ENCODE measurements around the gene ABHD18.
A peak's percentile ranks its signal among the peaks of the same experiment; 100 is the strongest.
"Not testable (repeated sequence)": the region's sequence is repeated elsewhere in the genome, so short reads cannot be mapped to it uniquely, and the experiment has no call there.

The ABHD18 gene

DNA sequence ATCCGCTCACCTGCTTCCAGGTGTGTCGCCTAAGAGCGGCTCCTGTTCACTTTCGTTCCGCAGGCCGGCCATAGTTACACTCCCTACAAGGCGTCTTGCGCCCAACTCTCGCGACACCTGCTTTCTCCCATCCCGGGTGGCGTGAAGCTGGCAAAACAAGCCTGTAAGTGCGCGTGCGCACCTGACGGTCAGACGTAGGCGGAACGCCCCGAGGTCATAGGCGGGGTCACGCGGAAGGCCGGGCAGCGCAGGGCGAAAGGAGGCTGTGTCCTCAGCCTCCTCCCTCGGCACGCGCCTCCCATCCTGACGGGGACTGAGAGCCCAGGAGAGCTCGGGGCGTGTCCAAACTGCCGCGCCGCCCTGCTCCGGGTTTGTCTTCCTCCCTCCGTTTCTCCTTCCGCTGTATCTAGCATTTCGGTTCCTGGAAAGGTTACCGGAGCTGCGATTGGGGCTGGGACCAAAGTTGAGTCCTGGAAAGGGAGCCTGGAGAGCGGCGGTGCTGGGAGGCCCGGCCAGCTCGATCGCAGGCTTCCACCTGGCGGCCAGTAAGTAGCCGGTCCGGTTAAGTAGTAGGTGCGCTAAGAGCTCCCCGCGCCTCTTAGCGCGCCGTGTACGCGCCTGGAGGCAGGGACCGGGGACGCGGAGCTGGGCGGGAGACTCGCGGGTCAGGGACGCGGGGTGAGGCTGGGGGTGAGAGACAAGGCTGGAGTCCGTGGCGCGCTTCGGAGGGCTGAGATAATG, at the start of gene ABHD18, which contains the start of gene MFSD8:
Gene ABHD18, plus strand, starts transcription at position 345 of the 741 bp plus-strand sequence. CDS start 17,550 bp downstream, outside the sequence.
Gene MFSD8, minus strand, starts transcription at position 112 of the 741 bp plus-strand sequence. Its CDS starts 40 bp downstream, at position 72.
- DNase-seq (ENCODE audit: low spot score), result peak; percentile 98

DNA sequence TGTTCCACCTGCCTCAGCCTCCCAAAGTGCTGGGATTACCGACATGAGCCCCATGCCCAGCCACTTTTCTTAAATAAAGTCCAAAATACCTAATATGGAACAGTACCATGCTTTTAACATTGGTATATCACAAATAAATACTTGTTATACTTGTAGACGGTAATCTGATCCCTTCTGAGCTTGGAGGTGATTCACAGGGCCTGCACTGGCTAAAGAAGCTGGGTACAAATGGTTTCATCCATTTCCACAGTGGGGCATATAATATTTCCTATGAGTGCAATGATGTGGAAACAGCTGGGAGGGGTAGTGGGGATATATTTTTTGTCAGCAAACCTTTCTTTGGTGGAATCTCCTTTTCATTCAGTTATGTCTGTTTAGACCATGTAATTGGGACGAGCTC, 48.7 kb upstream of the ABHD18 start:
- no peak for DNase-seq (ENCODE audit: low spot score)

DNA sequence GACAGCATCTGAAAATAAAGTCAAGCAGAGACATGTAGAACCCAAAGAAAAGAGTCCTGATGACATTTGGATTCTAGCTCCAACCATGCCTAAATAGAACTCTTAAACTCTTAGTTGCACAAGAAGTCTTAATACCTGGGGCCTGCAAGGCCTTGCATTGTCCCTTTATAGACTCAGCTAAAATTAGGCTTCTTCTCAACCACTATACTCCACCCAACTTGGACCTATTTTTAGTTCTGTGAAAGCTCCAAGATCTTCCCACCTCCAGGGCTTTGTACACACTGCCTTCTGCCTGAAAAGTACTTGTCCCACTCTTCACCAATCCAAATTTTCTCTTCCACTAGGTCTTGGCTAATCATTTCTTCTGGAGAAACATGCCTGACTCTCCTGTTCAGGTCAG, 48.1 kb upstream of the ABHD18 start:
- no peak for DNase-seq (ENCODE audit: low spot score)

DNA sequence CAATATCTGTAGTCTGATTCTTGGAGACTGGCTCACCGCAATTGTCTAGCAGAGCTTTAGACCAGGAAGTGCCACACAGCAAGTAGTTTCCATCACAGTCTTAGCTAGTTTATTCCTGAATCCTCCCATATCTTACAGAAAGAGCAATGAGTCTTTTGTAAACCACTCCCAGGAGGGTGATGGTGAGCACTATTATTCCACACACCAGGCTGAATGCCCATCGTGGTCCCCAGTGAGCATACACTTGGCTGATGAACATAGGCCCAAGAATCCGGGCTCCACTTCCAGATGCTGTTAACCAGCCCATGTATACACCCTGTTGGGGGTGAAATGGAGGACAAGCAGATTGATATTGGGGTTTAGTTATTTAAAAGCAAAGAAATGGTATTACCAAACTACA, 44.7 kb upstream of the ABHD18 start:
- DNase-seq (ENCODE audit: low spot score), result no peak

DNA sequence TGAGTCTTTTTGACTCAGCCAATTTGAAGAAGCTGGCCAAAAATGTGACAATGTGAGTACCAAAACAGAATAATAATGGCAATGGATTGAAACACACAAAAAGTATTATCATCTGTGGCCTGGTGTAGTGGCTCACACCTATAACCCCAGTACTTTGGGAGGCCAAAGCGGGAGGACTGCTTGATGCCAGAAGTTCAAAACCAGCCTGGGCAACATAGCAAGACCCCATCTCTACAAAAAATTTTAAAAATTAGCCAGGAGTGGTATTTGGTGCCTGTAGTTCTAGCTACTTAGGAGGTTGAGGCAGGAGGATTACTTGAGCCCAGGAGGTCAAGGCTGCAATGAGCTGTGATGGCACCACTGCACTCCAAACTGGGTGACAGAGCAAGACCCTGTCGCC, 43.0 kb upstream of the ABHD18 start:
- no peak for DNase-seq (ENCODE audit: low spot score)

DNA sequence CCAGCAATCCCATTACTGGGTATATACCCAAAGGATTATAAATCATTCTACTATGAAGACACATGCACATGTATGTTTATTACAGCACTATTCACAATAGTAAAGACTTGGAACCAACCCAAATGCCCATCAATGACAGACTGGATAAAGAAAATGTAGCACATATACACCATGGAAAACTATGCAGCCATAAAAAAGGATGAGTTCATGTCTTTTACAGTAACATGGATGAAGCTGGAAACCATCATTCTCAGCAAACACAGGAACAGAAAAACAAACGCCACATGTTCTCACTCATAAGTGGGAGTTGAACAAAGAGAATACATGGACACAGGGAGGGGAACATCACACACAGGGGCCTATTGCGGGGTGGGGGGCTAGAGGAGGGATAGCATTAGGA, 39.5 kb upstream of the ABHD18 start:
- DNase-seq (ENCODE audit: low spot score), result not testable (repeated sequence)

DNA sequence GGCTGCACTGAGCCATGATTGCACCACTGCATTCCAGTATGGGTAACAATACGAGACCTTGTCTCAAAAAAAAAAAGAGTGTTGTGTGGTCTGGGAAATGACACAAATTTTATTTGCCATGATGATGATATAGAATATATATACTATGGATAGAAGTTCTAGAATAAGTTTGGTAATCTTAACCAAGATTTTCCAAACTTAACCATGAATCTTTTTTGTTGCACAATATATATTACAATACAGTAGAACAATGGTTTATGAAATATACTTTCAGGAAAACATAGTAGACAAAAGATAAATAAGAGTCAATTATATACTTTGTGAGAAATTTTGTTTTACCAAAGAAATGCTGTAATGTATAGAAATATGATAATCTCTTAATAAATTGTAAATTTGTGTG, 35.0 kb upstream of the ABHD18 start:
- no peak for DNase-seq (ENCODE audit: low spot score)

DNA sequence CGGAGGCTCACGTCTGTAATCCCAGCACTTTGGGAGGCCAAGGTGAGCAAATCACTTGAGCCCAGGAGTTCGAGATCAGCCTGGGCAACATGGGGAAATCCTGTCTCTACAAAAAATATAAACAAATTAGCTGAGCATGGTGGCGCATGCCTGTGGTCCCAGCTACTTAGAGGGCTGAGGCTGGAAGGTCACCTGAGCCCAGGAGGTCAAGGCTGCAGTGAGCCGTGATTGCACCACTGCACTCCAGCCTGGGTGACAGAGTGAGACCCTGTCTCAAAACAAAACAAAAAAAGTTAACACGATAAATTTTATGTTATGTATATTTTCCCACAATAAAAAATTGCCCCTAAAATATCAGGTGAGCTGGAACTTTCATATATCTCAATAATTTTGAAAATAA, 33.4 kb upstream of the ABHD18 start:
- not testable (repeated sequence) for DNase-seq (ENCODE audit: low spot score)

DNA sequence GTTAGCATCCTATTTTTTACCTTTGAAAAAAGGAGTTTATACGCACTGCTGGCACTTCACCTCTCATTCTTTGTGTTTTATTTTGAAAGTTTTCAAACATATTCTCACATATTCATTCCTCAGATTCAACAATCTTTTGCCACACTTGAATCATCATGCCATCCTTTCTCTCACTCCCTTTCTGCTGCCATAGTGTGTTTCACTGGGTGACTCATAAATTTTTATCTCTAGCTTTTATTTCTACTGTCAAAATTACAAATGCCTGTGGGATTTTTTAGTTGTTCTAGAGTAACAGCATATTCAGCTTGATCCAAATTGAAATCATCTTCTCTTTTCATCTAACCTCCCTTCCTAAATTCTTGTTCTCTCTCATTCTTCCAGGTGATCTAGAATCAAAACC, 28.2 kb upstream of the ABHD18 start:
- peak; percentile 32 for DNase-seq (ENCODE audit: low spot score)

DNA sequence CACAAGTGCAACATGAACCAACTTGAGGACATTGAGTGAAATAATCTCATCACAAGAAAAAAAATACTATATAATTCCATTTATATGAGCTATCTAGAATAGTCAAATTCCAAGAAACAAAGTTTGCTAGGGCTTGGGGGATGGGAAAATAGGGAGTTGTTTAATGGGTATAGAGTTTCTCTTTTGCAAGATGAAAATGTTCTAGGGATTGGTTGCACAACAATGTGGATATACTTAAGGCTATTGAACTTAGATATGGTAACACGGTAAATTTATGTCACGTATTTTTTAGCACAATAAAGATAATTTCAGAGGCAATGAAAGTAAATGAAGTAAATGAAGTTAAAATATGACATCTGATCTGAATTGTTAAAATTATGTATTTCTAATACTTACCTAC, 8.1 kb upstream of the ABHD18 start:
- DNase-seq (ENCODE audit: low spot score), result no peak

DNA sequence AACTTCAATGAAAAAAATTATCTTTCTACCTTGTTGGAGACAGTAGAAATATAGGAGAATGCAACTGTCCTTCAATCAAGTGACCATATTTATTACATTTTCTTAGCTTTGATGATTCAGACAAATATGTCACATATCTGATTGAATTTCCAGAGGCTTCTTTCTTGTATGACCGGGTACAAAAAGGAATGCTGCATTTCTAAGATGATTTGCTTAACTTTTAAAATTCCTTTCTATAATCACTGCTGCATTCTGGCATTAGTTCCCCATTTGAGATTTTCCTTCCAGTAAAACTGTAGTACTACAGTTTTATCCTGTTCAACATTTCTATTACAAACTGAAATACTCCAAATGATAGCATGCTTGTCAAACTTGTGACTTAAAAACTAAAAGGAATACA, 5.4 kb upstream of the ABHD18 start:
- no peak for DNase-seq (ENCODE audit: low spot score)

DNA sequence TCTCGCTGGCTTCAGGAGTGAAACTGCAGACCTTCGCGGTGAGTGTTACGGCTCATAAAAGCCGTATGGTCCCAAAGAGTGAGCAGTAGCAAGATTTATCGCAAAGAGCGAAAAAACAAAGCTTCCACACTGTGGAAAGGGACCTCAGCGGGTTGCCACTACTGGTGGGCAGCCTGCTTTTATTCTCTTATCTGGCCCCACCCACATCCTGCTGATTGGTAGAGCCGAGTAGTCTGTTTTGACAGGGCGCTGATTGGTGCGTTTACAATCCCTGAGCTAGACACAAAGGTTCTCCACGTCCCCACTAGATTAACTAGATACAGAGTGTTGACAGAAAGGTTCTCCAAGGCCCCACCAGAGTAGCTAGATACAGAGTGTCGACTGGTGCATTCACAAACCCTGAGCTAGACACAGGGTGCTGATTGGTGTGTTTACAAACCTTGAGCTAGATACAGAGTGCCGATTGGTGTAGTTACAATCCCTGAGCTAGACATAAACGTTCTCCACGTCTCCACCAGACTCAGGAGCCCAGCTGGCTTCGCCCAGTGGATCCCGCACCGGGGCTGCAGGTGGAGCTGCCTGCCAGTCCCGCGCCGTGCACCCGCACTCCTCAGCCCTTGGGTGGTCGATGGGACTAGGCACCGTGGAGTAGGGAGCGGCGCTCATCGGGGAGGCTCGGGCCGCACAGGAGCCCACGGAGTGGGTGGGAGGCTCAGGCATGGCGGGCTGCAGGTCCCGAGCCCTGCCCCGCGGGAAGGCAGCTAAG, 1.4 kb upstream of the ABHD18 start:
- not testable (repeated sequence) for DNase-seq (ENCODE audit: low spot score)

DNA sequence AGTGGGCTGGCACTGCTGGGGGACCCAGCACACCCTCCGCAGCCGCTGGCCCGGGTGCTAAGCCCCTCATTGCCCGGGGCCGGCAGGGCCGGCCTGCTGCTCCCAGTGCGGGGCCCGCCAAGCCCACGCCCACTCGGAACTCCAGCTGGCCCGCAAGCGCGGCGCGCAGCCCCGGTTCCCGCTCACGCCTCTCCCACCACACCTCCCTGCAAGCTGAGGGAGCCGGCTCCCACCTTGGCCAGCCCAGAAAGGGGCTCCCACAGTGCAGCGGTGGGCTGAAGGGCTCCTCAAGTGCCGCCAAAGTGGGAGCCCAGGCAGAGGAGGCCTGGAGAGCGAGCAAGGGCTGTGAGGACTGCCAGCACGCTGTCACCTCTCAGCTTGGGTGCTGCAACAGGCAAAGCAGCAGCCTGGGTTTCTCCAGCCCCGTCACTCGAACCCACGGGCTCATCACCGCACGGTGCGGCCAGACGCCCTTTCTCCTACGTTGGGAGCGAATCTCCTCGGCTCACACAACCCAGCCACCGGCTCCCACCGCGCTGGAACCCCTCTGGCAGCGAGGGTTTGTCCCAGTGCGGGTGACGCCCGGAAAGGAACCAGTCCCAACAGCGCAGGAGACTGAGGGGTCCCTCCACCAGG, 662 bp upstream of the ABHD18 start:
- peak; percentile 3 for DNase-seq (ENCODE audit: low spot score)

DNA sequence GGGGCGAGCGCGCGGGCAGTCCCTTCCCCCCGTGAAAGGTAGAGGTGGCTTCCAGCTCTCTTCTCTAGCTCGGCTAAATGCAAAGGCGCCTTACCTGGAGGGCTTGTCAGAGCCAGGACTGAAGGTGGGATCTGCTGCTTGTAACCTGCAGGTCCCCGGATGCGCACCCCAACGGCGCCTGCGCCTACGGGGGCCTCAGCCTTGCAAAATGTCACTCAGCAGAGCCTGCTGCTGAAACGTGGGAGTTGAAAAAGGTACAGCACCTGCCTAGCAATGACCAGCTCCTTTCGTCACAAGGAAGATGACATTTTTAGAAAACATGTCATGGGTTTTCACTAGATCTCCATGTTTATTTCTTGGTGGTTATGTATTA, 583 bp downstream of the ABHD18 start:
- DNase-seq (ENCODE audit: low spot score), result peak; percentile 10

DNA sequence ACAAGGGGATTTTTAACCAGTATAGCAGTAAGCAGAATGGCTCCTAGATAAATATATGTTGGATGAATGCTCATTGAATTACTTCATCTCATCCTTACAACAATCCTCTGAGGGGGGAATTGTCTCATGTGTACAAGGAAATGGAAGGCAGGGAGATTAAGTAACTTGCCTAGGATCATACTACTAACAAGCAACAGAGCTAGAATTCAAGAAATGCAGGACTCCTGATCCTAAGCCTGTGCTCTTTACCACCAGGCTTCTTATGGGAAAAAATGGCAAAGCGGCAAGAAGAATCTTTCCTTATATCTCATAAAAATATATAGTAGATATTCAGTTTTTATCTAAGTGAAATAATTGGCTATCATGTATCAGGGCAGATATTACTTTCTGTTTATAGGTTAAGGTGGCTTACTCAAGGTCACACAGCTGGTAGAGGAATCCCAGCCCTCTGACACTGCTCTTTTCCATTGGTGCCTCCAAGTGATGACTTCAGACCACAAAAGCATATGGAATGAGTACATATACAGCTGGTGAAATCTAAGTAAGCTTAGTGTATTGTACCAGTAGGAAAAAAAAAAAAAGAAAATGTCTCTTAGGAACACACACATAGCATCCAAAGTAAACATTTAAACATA, 2.1 kb downstream of the ABHD18 start:
- no peak for DNase-seq (ENCODE audit: low spot score)

DNA sequence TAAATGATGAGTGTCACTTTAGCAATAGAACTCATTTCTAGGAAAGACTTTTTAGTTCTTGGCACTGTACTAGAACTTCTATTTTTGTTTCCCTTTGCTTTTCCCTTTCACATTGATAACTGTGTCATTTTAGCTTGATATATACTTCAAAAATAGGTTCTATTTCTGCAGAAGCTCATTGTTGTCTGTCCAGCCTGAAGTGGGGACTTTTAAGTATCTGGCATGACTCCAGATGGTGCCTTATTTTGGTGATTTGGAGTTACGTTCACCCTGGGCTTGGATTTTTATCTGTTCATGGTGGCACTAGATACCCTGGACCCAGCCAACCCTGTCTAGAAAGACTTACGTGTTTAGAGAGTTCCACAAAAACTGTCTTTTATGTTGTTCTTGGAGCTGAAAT, 3.4 kb downstream of the ABHD18 start:
- no peak for DNase-seq (ENCODE audit: low spot score)

DNA sequence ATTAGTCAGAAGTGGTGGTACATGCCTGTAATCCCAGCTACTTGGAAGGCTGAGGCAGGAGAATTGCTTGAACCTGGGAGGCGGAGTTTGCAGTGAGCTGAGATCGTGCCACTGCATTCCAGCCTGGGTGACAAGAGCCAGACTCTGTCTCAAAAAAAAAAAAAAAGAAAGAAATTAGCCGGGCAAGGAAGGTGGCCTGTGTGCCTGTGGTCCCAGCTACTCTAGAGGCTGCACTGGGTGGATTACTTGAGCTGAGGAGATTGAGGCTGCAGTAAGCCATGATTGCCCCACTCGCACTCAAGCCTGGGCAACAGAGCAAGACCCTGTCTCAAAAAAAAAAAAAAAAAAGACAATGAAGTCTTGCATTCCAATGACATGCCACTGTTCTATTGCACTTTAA, 5.7 kb downstream of the ABHD18 start:
- DNase-seq (ENCODE audit: low spot score), result not testable (repeated sequence)

DNA sequence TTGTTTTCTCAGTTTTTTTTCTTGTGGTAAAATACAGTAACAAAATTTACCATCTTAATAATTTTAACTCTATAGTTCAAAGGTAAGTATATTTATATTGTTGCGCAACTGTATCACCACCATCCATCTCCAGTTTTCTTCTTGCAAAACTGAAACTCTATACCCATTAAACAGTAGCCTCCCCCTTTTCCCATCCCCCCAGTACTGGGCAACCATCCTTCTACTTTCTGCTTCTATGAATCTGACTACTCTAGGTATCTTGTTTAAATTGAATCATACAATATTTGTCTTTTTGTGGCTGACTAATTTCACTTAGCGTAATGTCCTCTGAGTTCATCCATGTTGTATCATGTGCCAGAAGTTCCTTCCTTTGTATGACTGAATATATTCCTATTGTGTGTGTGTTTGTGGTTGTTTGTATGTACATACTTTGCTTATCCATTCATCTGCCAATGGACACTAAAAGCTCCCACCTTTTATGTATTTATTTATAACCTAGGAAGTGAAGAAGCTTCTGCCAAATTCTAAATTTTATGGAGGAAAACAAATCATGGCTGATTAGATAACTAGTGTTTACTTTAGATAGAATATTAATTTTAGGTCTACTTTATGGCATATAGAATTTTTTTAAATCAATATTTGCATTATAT, 10.0 kb downstream of the ABHD18 start:
- DNase-seq (ENCODE audit: low spot score), result no peak

DNA sequence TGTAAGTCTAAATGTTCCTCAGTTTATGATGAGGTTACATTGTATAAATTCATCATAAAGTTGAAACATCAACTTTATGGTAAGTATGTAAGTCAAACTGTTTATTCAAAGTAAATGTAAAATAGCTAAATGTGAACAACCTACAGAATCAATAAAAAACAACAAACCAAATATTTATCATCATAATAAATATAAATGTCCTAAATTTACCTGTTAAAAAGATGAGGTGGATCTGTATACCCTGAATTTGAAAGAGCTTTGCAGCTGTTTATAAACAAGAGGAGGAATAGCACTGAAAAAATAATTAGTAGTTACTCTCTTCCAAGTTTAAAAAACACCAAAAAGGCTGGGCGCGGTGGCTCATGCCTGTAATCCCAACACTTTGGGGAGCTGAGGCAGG, 13.7 kb downstream of the ABHD18 start:
- no peak for DNase-seq (ENCODE audit: low spot score)

DNA sequence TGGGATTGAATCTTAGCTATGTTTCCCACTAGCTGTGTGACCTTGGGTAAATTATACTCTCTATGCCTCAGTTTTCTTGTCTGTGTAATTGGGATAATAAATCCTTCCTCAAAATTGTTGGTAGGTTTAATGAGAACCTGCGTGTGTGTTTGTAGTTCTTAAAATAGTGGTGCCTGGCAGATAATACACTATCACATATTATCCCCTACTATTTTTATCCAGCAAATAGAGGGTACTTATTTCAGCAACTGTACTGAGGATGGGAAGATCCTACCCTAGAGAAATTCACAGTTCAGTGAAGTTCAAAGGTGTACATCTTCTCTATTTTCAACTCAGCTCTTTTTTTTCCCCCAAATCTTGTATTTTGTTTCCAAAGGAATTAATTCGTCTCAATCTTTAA, 17.2 kb downstream of the ABHD18 start:
- no peak for DNase-seq (ENCODE audit: low spot score)

DNA sequence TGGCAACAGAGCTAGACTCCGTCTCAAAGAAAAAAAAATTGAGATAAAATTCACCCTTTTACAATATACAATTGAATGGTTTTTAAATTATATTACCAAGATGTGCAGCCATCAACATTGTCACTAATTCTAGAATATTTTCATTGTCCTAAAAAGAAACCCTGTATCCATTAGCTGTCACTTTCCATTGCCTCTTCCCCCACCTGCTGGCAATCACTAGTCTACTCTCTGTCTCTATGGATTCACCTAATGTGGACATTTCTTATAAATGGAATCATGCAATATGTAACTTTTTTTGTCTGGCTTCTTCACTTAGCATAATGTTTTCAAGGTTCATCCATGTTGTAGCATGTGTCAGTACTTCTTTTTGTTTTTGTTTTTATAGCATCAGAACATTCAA, 20.8 kb downstream of the ABHD18 start:
- DNase-seq (ENCODE audit: low spot score), result no peak

DNA sequence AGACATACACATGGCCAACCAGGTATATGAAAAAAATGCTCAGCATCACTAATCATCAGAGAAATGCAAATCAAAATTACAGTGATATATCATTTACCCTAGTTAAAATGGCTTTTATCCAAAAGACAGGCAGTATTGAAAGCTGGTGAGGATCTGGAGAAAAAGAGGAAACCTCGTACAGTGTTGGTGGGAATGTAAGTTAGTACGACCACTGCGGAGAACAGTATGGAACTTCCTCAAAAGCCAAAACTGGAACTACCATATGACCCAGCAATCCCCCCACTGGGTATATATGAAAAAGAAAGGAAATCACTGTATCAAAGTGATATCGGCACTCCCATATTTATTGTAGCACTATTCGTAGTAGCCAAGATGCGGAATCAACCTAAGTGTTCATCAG, 23.4 kb downstream of the ABHD18 start:
- DNase-seq (ENCODE audit: low spot score), result no peak
